Left forelimb (tissue), 1 donor: ENCODE data around the gene HPD.
"Not testable (repeated sequence)": the region's sequence is repeated elsewhere in the genome, so short reads cannot be mapped to it uniquely, and the experiment has no call there.

Experiments
- DNase-seq: peaks from one replicate; pipeline ENCODE4 v3.0.0-alpha.2; 2018; ENCODE audit warnings: low spot score

HPD gene

DNA sequence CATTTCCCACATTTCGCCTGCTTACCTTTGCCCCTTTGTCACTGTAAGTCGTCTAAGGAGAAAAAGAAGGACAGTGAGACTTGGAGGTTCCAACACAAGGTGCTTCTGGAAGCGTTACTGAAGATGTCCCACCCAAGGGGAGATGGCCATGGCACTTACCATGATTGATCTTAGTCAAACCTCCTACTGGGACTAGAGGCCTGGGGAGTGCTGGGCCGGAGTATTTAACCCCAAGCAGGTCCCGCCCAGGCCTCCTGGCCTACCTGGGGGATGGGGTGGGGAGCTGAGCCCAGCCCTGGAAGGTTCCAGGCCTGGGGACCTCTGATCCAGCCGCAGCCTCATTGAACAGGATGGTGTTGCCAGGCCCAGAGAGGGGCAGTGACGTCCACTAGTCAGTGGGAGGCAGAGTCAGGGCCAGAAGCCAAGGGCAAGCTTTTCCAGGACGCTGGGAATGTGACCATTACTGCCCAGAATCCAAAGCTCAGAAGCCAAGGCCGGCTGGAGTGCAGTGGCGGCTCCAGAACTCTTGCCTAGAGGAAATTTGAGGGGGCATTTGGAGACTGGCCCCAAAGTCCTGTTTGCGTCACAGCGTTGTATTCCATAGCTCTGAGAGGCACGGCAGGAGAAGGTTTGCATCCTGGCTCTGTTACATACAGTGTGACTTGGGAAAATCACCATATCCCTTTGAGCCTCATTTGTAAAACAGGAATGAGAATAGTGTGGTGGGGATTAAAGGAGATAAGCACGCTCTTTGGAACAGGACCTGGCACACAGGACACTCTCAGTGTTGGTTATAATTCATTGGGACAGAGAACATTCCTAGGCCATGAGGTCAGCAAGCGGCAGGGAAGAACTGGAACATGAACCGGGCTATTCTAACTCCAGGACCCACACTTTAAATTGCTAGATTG is at the start of gene HPD:
TSS of gene HPD (minus strand) at position 198 of the 911 bp plus-strand sequence. CDS start at position 162, 36 bp downstream.
- no peak for DNase-seq

DNA sequence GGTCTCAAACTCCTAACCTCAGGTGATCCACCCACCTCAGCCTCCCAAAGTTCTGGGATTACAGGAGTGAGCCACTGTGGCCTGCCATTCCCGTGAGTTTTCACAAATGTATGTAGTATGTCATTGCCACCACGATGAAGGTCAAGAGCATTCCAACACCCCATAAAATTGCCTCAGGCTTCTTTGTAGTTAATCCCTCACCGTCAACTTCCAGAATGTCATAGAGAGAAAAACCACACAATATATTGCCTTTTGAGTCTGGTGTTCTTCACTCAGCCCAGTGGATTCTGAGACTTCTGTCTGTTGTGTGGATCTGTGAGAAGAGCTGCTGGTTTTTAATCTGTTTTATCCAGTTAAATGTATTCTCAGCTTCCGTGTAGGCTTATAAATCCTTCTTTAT is 47.1 kb upstream of the HPD start:
- DNase-seq: no peak

DNA sequence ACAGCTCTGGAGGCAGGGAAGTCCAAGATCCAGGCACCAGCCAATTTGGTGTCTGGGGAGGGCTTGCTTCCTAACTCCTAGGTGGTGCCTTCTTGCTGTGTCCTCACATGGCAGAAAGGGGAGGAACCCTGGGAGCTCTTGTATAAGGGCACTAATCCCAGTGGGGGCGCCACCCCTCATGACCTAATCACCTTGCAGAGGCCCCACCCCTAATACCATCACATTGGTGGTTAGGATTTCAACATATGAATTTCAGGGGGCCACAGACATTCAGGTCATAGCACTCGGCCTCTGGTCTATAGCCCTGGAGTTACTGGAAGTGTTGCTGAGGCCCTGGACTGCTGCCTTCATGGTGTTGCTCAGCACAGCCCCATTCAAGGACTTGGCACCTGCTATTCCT is 44.5 kb upstream of the HPD start:
- DNase-seq: no peak

DNA sequence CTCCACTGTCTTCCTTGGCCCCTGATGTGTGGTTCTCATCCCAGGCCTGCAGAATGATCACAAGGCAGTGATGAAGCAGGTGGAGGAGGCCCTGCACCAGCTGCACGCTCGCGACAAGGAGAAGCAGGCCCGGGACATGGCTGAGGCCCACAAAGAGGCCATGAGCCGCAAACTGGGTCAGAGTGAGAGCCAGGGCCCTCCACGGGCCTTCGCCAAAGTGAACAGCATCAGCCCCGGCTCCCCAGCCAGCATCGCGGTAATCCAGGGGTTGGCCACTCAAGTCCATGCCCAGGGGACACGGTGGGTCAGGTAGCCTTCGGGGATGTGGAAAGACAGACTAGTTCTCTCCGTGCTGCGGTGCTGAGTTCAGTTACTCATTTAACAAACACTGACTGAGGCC is 40.9 kb upstream of the HPD start:
- DNase-seq: no peak

DNA sequence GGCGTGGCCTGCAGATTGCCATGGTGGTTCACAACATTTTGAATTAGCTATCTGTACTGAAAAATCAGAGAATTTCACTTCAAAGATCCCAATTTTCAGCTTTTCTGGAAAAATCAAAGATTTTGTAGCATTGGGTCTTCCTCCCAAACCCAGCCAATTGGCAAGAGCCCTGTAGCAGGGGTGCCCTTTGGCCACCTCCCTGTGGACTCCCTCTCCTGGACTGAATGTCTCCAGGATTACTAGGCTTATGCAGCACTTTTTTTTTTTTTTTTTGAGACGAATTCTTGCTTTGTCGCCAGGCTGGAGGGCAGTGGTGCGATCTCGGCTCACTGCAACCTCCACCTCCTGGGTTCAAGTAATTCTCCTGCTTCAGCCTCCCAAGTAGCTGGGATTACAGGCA is 39.6 kb upstream of the HPD start:
- no peak for DNase-seq

DNA sequence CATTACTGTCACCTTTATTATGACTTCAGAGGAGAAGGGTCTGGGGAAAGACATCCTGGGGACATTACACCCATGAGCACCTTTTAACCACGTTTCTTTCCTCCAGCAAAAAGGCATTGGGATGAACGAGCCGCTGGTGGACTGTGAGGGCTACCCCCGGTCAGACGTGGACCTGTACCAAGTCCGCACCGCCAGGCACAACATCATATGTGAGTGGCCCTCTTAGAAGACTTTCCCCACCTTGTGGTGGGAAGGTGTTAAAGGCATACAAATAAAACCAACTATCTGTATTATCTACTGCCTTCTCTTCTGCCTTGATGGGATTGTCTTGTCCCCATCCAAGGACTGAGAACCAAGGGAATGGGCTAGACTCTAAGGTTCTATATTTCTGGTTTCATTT is 36.0 kb upstream of the HPD start:
- DNase-seq: no peak

DNA sequence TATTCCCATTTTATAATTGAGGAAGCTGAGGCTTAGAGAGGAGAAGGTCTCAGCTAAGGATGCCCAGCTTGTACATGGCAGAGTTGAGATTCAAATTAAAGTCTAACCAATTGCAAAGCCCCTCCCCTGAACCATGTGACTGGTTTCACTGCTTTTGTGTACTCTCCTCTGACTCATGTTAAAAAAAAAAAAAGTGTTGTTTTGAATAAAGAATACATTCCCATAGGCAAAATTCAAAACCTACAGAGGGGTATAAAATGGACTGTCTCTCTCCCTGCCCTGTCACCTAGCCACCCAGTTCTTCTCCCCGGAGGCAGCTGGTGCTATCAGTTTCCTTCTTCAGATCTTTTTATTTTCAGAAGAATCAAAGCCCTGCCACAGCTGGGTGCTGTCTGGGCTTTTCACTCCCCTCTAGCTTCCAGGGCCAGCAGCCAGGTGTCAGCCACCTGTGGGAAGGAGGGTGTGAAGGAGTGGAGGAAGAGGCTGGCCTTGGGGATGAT is 35.4 kb upstream of the HPD start:
- DNase-seq: no peak

DNA sequence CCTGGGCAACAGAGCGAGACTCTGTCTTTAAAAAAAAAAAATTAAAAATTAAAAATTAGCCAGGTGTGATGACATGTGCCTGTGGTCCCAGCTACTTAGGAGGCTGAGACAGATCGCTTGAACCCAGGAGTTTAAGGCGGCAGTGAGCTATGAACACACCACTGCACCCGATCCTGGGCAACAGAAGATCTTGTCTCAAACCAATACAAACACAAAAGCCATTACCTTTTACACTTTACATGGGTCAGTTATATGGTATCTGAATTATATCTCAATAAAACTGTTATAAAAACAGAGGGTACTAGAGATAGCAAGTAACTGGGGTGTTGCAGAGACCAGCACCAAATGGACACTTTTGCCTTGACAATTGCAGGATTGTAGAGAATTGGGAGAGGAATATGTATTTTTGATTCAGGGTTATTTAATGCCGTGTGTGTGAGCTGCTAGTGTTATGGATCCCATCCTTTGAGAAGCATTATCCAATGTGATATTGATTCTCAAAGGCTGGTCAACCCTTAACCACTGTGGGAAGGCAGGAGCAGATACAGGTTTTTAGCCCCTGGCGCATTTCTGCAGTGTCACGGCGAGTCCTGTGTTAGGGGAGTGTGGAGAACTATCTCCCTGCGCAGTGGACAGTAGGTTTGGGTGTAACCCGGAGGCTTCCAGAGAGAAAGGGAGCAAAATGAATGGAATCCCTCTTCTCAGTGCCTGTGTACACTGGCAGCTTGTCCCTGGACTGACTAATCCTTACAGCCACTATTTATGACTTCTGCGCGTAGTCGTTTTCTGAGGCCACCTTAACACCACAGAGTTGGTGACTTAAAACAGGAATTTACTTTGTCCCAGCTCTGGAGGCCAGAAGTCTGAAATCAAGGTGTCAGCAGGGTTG is 34.3 kb upstream of the HPD start:
- no peak for DNase-seq

DNA sequence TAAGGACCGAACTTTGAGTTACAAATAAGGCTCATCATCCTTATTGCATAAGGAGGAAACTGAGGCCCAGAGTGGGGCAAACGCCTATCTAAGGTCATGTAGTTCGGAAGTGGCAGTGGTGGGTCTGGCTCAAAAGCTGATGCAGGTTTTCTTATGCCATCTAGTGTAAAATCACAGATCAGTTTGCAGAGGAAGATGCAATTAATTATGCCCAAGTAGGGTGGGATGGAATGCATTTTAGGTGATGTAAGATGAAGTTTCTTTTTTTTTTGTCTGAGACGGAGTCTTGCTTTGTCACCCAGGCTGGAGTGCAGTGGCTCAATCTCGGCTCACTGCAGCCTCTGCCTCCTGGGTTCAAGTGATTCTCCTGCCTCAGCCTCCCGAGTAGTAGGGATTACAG is 31.0 kb upstream of the HPD start:
- DNase-seq: not testable (repeated sequence)

DNA sequence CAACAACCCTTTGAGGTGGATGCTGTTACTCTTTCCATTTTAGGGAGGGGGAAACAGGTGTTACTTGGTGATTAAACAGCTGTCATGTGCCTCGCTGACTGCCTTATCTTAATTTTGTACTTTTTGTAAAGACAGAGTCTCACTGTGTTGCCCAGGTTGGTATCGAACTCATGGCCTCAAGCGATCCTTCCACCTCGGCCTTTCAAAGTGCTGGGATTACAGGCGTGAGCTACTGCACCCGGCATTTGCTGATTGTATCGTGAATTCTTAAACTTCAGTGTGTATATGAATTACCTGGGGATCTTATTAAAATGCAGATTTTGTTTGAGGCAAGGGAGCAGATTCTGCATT is 30.6 kb upstream of the HPD start:
- DNase-seq: no peak

DNA sequence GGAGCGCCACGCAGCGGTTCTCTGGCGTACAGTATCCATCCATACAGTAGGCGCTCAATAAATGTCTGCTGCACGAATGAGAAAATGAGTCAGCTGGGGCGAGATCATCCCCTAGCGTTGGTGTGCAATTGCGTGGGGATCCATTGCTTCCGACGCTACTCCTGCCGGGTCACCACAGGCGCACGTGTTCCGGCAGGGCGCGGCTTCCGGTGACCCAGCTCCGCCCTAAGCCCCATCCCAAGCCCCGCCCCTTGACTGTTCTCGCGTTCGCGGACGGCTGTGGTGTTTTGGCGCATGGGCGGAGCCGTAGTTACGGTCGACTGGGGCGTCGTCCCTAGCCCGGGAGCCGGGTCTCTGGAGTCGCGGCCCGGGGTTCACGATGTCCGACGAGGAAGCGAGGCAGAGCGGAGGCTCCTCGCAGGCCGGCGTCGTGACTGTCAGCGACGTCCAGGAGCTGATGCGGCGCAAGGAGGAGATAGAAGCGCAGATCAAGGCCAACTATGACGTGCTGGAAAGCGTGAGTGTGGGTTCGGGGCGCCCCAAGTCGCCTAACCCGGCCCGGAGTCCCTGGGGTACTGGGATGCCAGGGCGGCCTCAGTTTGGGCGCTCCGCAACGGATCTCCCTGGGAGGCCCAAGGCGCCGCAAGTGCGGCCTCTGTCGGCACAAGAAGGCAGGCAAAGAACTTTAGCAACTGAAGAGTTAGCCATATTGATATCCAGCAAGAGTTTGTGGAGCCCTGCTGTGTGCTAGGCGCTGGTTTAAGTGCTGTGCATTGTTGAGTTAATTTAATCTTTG is 30.0 kb upstream of the HPD start, which contains the start of gene PSMD9:
TSS of gene PSMD9 (plus strand) at position 313 of the 796 bp plus-strand sequence. CDS start at position 380, 67 bp downstream.
- DNase-seq: peak; percentile 98

DNA sequence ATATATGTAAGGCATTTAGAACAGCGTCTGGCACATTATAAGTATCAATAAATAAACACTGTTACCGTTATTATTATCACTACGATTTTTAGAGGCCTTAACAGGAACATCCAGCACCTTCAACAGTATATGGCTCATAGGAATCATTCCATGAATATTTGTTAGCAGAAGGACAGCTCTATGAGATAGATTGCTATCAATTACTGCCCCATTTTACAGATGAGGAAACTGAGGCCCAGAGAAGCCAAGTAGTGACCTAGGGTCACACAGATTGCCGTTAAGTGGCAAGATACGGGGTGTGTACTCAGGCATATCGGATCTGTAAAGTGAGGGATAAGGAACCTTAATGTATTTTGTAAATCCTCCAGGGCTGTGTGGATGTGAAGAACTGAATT is 29.4 kb upstream of the HPD start:
- DNase-seq: no peak

DNA sequence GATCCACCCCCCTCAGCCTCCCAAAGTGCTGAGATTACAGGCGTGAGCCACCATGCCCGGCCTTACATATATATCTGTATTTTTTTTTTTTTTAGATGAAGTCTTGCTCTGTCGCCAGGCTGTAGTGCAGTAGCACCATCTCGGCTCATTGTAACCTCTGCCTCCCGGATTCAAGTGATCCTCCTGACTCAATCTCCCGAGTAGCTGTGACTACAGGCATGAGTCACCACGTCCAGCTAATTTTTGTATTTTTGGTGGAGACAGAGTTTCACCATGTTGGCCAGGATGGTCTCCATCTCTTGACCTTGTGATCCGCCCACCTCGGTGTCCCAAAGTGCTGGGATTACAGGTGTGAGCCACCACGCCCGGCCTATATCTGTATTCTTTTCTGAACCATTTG is 26.5 kb upstream of the HPD start:
- not testable (repeated sequence) for DNase-seq

DNA sequence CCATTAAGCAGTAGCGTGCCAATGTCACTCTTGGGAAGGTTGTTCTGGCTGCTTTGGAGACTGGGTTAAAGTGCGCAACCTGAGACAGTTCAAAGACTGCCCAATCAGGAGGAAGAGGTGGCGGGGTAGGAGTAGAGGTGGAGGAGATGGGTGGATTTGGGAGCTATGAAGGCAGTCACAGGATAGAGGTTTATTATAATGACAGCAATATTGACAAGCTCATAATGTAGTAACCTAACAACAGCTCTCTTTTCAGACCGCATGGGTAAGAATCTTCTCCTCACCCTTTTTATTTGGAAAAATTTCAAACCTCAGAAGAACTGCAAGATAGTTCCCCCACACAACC is 24.6 kb upstream of the HPD start:
- no peak for DNase-seq

DNA sequence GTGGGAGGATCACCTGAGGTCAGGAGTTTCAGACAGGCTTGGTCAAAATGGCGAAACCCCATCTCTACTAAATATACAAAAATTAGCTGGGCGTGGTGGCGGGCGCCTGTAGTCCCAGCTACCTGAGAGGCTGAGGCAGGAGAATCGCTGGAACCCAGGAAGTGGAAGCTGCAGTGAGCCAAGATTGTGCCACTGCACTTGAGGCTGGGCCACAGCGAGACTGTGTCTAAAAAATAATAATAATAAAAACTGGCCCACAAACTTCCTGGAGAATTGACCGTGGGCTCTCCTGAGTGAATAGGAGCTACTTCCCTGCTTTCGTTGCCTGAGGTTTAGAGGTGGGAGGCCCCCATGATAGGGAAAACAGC is 17.4 kb upstream of the HPD start:
- DNase-seq: not testable (repeated sequence)

DNA sequence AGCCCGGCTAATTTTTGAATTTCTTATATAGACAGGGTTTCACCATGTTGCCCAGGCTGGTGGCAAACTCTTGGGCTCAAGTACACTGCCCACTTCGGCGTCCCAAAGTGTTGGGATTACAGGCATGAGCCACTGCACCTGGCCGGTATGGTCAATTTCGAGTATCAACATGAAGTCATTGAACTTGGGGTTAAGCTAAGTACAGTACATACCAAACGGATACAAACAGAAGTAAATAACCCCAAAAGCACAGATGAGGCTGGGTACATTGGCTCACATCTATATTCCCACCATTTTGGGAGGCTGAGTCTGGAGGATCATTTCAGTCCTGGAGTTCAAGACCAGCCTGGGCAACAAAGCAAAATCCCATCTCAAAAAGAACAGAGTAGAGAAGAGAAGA is 16.9 kb upstream of the HPD start:
- DNase-seq: no peak

DNA sequence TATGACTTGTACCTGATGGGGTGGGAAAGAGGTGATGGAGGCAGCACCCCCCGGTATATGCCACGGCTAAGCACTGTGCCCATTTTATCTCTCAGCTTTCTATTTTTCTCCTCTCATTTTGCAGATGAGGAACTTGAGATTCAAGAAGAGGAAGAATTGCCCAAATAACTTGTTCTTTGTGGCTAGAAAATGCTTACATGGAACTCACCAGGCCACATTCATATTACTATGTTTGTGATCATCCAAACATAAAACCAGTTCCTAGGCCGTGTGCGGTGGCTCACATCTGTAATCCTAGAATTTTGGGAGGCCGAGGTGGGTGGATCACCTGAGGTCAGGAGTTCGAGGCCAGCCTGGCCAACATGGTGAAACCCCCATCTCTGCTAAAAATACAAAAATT is 15.4 kb upstream of the HPD start:
- DNase-seq: no peak

DNA sequence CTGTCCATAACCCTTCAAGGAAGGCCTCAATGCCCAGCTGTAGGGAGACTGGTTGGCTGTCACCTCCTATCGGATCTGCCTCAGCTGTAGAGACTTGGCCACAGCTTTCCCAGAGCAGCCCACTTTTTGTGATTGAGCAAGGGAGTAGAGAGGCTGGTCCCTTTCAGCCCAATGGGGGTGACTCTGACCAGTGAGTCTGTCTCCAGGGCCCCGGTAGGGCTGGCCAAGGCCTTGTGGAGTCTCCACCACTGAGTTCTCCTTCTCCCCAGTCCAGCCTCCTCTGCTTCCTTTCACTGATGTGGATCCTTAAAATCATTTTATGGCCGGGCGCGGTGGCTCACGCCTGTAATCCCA is 14.5 kb upstream of the HPD start:
- DNase-seq: no peak

DNA sequence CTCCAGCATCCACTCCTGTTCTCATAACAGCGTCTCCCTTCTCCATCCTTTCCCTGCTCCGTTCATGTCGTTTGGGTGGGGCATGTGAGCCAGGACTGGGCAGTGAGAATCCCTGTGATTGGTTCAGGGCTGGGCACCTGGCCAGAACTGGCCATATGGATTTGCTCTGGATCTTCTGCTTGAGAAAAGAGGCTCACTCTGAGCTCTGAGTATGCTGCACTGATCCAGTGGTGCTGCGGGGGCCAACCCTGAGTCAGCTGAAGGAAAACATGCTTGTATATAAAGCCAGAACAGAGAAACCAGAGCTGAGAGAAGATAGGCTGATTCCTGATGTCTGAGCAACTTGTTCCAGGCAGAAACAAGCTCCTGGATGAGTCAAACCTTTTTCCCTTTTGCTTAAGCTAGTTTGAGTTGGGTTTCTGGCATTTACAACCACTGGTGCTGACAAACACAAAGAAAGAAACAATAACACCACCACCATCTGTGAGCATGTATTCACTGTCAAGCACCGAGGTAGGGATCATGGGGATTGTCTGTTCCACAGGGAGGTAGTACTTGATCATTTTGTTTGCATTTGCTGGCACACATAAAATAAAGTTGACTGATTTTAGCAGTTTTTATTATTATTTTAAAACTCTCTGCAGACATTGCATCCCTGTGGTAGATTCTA is 14.0 kb upstream of the HPD start:
- DNase-seq: peak; percentile 70

DNA sequence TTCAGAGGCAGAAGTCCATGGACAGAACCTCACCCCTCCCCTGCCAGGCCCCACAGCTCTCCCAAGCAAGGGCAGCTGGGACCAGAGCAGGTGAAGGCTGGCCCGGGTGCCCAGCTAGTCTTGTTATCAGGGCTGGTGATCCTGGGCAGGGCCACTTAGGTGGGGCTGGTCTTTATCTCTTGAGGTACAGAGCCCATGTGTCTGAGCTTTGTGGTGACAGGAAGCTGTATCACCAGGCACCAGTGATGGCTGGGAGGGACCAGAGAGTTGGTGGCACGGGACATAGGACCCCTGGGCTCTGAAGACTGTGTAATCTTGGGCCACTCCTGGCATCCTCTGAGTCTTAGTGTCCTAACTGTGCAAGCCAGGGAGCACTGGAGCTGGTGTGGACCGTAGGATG is 12.8 kb upstream of the HPD start:
- no peak for DNase-seq

DNA sequence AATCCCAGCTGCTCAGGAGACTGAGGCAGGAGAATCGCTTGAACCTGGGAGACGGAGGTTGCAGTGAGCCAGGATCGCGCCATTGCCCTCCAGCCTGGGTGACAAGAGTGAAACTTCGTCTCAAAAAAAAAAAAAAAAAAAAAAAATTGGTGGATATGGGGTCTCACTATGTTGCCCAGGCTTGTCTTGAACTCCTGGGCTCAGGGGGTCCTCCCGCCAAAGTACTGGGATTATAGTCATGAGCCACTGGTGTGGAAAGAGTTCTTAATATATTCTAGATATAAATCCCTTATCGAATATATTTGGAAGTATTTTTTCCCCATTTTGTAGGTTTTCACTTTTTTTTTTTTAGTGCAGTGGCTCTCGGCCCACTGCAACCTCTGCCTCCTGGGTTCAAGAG is 10.6 kb upstream of the HPD start:
- not testable (repeated sequence) for DNase-seq

DNA sequence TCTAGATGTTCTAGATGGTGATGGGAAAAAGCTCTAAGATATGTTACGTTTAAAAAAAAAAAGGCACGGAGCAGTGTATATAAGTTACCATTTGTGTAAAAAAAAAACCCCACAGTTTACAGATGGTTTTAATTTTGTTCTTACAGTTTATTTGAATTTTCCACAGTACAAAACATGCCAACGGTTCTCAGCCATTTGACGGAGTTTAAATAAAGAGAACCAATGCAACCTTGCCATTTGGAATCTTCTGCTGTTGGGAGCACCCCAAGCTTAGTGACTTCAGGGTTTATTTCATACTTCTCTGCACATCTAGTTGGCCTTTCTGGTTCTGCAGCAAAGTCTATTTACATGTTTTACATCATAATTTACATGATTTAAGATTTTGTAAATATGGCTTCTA is 7.7 kb upstream of the HPD start:
- DNase-seq: no peak
